ENCODE measurements around the gene AKAP1. TPM values are rescaled to one million over a fixed set of nuclear protein-coding genes. Genes with fewer than 3 reads are reported as not detected.

Gene AKAP1
- total RNA-seq, 4 donors from 2014 or later = 78.6 to 154 (median 95.4) TPM

DNA sequence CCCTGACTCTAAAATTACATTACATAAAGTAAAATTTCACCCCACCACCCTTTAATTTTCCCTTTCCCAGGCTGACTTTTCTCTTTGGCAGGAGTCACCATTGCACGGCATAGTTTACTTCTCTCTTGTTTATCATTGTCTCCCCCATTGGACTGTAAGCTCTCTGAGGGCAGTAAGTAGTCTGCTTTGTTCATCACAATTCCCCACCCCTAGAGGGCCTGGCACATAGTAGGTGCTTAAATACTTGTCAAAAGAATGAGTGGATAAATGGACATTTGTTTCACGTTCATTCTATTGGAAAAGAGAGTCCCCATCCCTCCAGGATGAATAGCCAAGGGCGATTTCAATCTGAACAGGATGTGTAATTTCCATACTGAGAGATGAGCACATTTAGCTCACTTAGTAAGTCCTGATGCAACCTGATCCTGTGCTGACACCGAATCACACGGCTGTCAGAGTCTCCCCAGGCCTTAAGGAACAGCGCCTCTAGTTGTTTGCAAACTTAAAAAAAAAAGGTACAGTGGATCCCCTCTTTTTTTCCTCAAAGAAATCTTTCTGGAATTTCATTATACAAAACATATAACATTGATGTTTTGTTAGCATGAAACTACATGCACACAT is 54.0 kb downstream of the AKAP1 start:
- TF ChIP-seq POLR2AphosphoS5 (IDR thresholded peaks at IDR 0.05) (no peak), EP300 (IDR thresholded peaks at IDR 0.05) (no peak), POLR2A (IDR thresholded peaks at IDR 0.05) (no peak)
- TF ChIP-seq, protein P1, sequence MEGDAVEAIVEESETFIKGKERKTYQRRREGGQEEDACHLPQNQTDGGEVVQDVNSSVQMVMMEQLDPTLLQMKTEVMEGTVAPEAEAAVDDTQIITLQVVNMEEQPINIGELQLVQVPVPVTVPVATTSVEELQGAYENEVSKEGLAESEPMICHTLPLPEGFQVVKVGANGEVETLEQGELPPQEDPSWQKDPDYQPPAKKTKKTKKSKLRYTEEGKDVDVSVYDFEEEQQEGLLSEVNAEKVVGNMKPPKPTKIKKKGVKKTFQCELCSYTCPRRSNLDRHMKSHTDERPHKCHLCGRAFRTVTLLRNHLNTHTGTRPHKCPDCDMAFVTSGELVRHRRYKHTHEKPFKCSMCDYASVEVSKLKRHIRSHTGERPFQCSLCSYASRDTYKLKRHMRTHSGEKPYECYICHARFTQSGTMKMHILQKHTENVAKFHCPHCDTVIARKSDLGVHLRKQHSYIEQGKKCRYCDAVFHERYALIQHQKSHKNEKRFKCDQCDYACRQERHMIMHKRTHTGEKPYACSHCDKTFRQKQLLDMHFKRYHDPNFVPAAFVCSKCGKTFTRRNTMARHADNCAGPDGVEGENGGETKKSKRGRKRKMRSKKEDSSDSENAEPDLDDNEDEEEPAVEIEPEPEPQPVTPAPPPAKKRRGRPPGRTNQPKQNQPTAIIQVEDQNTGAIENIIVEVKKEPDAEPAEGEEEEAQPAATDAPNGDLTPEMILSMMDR (IDR thresholded peaks at IDR 0.05) = no peak
- ATAC-seq = no peak
- H3K9me3 ChIP-seq = no peaks in the 10 kb centered on the region
- no peaks in the 10 kb centered on the region for H3K4me1 ChIP-seq
- H3K27ac ChIP-seq = no peak overlapping the region
- no peak overlapping the region for H3K4me3 ChIP-seq
- H3K27me3 ChIP-seq = no peaks in the 10 kb centered on the region
- no peaks in the 10 kb centered on the region for H3K36me3 ChIP-seq
- WGBS, 2 donors (ENCODE audit: low coverage in 1 of 2) = 67 to 79% methylated on average over 6 of the region's 6 CpGs

DNA sequence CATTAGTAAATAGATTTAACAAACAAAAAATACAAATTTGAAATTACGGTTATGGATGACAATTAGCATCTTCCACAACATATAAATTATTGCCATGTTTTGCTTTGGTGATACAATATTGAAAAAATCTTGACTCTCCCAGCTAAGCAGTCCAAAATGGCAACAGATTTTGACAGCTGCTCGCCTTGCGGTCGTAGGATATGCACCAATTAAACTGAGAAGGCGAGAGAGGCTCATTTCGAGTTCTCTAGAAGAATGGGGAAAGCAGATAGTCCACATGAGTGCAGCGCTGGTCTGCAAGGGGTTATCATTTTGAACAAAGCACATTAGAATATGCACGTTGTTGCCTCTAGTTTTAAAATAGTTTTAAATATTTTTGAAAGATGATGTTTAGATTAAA is 55.3 kb downstream of the AKAP1 start:
- Histone ChIP-seq H3K9me3 (no peaks in the 10 kb centered on the region), H3K36me3 (no peaks in the 10 kb centered on the region), H3K27me3 (no peaks in the 10 kb centered on the region), H3K4me1 (no peaks in the 10 kb centered on the region), H3K27ac (no peak overlapping the region), H3K4me3 (no peak overlapping the region)
- TF ChIP-seq POLR2AphosphoS5 (IDR thresholded peaks at IDR 0.05) (no peak), POLR2A (IDR thresholded peaks at IDR 0.05) (no peak), EP300 (IDR thresholded peaks at IDR 0.05) (no peak)
- TF ChIP-seq, protein P1 (IDR thresholded peaks at IDR 0.05) = no peak
- 66 to 70% methylated on average over 8 of the region's 8 CpGs for WGBS, 2 donors (ENCODE audit: low coverage in 1 of 2)
- no peak for ATAC-seq

DNA sequence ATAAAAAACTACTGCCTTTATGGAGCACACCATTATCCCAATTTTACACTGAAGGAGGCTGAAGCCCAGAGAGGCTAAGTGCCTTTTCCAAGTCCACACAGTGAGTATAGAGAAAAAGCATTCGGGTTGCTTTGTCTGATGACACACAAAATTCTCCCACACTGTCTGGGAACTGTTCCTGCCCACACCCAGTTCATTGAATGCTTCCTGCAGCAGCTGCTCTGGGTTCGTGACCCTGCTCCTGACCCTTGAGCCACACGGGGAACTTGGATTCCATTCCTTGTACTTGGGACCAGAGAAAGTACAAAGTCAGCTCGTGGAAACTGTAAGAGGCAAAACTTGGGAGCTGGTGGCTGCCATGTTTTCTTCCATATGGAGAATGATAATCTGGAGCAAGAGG is 57.9 kb downstream of the AKAP1 start:
- Histone ChIP-seq H3K4me1 (no peaks in the 10 kb centered on the region), H3K36me3 (no peaks in the 10 kb centered on the region), H3K27me3 (no peaks in the 10 kb centered on the region), H3K9me3 (no peaks in the 10 kb centered on the region), H3K27ac (no peak overlapping the region), H3K4me3 (no peak overlapping the region)
- TF ChIP-seq POLR2A (IDR thresholded peaks at IDR 0.05) = no peak
- no peak for TF ChIP-seq EP300 (IDR thresholded peaks at IDR 0.05)
- TF ChIP-seq, protein P1 (IDR thresholded peaks at IDR 0.05) = no peak
- no peak for TF ChIP-seq POLR2AphosphoS5 (IDR thresholded peaks at IDR 0.05)
- no peak for ATAC-seq
- 14 to 42% methylated on average over 1 to 2 of the region's 4 CpGs for WGBS, 2 donors (ENCODE audit: low coverage in 1 of 2)

DNA sequence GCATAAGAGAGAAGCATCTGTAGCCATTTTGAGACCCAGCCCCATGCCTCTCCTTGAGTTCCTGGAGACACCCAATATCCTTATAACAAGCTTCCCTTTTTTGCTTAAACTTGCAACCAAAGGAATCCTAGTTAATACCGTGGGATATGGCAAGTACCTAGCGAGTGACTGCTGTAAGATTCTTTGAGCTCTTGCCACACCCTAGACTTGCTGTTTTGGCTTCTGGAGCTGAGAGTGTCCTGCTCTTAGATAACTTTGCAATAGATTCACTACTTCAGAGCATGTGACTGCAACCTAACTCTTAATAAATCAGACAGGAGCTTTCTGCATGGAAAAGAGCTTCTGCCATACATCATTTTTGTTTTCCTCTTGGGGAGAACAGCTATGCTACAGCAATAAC is 58.3 kb downstream of the AKAP1 start:
- Histone ChIP-seq H3K27ac (no peak overlapping the region), H3K36me3 (no peaks in the 10 kb centered on the region), H3K9me3 (no peaks in the 10 kb centered on the region), H3K4me1 (no peaks in the 10 kb centered on the region), H3K27me3 (no peaks in the 10 kb centered on the region), H3K4me3 (no peak overlapping the region)
- WGBS, 2 donors (ENCODE audit: low coverage in 1 of 2) = 69% methylated on average over 2 of the region's 2 CpGs; no CpG with 5 or more reads in 1 of the 2 donors
- ATAC-seq = no peak
- no peak for TF ChIP-seq POLR2A (IDR thresholded peaks at IDR 0.05)
- TF ChIP-seq, protein P1 (IDR thresholded peaks at IDR 0.05) = no peak
- TF ChIP-seq POLR2AphosphoS5 (IDR thresholded peaks at IDR 0.05) = no peak
- no peak for TF ChIP-seq EP300 (IDR thresholded peaks at IDR 0.05)

DNA sequence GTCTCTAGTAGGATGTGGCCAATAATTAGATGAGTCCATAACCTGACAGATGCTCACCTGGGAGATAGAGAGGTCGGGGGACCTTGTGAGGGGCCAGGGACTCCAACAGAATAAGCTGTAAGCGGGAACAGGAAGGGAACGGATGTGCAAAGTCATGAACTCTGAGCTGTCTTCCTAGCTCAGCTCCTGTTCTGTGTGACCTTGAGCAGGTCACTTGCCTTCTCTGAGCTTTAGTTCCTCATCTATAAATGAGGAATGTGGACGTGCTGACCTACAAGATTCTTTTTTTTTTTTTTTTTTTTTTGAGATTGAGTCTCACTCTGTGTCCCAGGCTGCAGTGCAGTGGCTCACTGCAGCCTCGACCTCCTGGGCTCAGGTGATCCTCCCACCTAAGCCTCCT is 58.9 kb downstream of the AKAP1 start:
- no peak for ATAC-seq
- WGBS, 2 donors (ENCODE audit: low coverage in 1 of 2) = 85 to 86% methylated on average over 2 to 5 of the region's 5 CpGs

More for the DNA sequence above, 58.9 kb downstream of the AKAP1 start:
- Histone ChIP-seq H3K4me1 (no peaks in the 10 kb centered on the region), H3K27me3 (no peaks in the 10 kb centered on the region), H3K4me3 (no peak overlapping the region), H3K27ac (no peak overlapping the region), H3K9me3 (no peaks in the 10 kb centered on the region), H3K36me3 (no peaks in the 10 kb centered on the region)
- no peak for TF ChIP-seq POLR2AphosphoS5 (IDR thresholded peaks at IDR 0.05)
- TF ChIP-seq POLR2A (IDR thresholded peaks at IDR 0.05) = no peak
- TF ChIP-seq, protein P1 (IDR thresholded peaks at IDR 0.05) = no peak

Measured in gastroesophageal sphincter (tissue), 4 donors.